Prostate gland (tissue), 2 donors: Measurements from ENCODE around the gene COMMD1.

Experiments used
- POLR2A ChIP-seq: fragments of 450-650 bp; IDR thresholded peaks from one replicate; pipeline ENCODE4 v1.6.1; 2016; ENCODE audit warnings: antibody characterized with exemption, mild to moderate bottlenecking
- TF ChIP-seq, protein P1 (sequence below), 4 experiments: fragments of 200-600 bp in 2 of 4; fragments of 450-650 bp in 2 of 4; sonication (generic) in 2 of 4; IDR thresholded peaks; 1 replicate in 3 of 4; 2 replicates in 1 of 4; pipeline ENCODE4 v1.5.1; 2016 to 2019; ENCODE audit warnings: antibody characterized with exemption in 4 of 4, mild to moderate bottlenecking in 2 of 4, moderate library complexity in 2 of 4

DNA sequence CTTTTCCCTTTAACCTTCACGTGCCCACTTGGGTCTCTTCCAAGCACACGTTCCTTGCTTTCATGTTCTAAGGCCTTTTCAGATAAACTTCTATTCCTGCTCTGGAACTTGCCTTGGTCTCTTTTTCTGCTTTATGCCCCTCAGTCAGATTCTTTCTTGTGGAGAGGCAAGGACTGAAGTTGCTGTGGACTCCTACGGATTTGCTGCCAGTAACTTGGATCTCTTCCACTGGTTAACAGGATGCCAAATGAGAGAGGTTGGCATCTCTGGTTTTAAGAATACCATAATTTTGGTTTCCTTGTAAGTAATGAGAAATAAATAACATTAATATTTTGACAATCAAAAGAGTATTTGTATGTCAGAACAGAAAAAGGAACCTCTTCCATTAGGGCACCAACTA, 33.0 kb downstream of the COMMD1 start:
- TF ChIP-seq, protein P1, sequence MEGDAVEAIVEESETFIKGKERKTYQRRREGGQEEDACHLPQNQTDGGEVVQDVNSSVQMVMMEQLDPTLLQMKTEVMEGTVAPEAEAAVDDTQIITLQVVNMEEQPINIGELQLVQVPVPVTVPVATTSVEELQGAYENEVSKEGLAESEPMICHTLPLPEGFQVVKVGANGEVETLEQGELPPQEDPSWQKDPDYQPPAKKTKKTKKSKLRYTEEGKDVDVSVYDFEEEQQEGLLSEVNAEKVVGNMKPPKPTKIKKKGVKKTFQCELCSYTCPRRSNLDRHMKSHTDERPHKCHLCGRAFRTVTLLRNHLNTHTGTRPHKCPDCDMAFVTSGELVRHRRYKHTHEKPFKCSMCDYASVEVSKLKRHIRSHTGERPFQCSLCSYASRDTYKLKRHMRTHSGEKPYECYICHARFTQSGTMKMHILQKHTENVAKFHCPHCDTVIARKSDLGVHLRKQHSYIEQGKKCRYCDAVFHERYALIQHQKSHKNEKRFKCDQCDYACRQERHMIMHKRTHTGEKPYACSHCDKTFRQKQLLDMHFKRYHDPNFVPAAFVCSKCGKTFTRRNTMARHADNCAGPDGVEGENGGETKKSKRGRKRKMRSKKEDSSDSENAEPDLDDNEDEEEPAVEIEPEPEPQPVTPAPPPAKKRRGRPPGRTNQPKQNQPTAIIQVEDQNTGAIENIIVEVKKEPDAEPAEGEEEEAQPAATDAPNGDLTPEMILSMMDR (IDR thresholded peaks at IDR 0.05), result no peak
- no peak for TF ChIP-seq POLR2A
